Measurements from ENCODE around the gene DCTN3.

DCTN3 gene

GRCh38 chr9:34570809-34571480 lies 49.4 kb downstream of the DCTN3 start:
- DNase-seq: no peak

GRCh38 chr9:34570376-34570775 lies 49.9 kb downstream of the DCTN3 start:
- no peak for DNase-seq

DNA sequence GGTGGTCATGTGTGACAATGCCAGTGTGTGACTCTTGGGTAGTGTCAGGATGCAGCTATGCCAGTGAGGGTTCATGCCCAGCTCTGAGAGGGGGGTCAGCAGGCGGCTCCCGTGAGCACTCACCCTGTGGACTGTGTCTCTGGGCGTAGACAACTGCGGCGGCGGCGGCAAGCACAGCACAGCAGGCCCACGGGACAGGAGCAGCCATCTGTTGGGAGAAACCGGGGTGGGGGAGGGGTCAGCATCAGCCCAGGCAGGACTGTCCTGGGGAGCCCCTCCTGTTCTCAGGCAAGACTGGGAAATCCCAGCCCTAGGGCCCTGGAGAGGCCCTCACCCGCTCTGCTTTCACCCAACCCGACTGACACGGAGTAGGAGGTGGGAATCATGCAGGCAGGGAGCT lies 51.5 kb downstream of the DCTN3 start:
- no peak for DNase-seq

DNA sequence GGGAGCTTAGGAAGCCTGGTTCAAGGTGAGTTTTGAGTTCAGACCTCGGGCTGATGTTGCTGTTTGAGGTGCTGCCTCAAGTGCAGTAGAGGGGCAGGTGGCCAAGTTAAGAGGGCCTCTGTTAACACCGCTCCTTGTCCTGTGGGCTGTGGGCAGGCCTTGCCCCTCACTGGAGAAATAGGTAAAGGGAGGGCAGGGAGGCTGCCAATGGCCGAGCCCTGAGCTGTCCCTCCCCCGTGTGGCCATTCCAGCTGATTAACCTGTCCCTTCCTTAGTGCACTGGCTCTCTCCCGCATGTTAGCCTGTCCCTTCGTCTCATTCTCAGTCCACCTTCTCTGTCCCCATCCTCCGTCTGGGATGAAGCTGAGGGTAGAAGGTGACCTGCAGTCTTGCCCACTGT lies 52.2 kb downstream of the DCTN3 start:
- DNase-seq: no peak

DNA sequence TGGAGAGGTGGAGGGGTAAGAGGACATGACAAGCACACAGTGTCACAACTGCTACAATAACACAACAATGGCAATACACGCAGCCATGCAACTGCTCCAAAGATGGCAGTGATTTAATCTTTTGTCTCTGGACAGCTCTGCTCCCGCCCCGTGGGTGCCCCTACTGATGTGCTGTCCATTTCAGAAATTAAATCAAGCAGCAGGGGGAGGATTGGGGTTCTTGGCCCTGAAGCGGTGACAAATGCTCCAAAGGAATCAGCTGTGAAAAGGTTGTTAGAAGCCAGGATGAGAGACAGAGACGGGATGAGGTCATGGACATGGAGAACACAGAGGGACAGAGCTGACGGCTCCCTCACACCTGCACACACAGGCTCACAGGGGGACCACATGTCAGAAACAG lies 53.3 kb downstream of the DCTN3 start:
- no peak for DNase-seq

GRCh38 chr9:34566322-34566721 lies 54.0 kb downstream of the DCTN3 start:
- DNase-seq: no peak

DNA sequence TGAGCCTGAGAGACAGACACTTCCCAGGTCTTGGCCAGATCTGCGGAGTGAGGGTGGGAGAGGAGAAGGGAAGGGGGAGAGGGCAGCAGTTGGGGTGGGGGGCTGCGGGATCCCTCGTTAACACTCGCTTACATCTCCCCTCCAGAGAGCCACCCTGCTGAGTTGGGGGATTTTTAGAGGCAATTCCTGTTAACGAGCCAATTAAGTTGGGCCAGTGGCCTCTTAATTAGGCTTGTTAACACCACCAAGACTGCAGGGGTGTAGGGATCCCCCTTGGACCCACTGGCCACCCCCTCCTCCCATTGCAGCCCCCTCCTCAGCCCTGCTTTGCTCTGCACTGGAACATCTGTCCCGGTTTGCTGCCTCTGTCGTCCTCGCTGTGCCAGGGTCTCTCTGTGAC lies 54.4 kb downstream of the DCTN3 start:
- DNase-seq: no peak

- DNase-seq: no peak
These were observed 55.7 kb downstream of the DCTN3 start for GRCh38 chr9:34564617-34565016.
